ENCODE results near the gene AMPH.

Gene AMPH

DNA sequence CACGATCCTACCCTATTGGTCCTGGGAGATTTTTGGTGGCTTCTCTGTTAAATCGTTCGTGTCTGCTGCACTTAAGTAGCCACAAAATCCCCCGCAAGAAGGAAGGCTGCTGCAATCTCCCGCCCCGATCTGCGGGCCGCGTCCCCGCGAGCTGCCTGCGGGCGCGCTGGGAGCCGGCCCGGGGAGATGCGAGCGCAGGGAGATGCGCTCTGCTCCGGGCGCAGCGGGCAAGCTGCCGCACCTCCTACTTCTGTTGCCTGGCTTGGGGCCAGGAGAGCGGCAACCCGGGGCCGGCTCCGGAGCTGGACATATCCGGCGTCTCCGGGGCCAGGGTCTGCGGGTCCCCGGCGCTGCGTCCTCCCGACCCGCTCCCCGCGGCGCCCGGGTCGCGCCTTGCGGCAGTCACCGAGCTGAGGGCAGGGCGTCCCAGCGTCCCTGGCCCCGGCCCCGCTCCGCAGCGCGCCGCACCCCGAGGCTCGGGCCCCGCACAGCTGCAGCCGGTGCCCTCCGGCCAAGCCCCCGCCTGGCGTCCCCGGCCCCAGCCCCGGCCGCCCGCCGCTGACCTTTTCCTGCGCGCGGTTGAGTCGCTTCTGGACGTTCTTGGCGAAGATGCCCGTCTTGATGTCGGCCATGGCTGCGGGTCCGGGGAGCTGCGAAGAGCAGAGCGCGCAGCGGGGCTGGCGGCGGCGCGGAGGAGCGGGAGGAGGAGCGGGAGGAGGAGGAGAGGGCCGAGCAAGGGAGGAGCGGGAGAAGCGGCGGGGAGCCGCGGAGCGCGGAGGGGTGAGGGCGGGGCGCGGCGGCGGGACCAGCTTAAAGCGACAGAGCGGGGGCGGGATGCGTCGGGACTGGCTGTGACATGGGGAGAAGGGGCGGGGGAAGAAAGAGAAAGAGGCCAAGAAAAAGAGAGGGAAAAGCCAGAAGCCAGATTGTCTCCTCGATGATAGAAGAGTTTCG, at the start of gene AMPH:
TSS of gene AMPH (minus strand) at position 654 of the 954 bp plus-strand sequence. CDS start at position 632, 22 bp downstream.
- DNase-seq, result no peak

DNA sequence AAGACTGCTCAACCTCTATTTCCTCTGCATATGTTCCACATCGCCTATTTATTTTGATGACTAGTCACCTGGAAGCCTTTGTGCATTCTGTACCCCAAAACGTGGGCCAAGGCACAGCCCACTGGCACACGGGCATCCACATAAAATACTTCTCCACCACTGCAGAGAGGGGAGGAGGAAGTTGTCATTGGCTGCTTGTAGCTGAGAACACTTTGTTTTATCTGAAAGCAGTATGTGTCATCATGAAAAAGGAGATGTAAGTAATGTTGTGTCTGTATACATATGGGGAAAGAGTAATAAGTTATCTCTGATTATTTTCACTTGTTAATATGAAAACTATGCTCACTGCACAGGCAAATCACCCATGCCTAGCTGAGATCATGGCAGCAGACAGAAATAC, 48.2 kb upstream of the AMPH start:
- no peak for DNase-seq

DNA sequence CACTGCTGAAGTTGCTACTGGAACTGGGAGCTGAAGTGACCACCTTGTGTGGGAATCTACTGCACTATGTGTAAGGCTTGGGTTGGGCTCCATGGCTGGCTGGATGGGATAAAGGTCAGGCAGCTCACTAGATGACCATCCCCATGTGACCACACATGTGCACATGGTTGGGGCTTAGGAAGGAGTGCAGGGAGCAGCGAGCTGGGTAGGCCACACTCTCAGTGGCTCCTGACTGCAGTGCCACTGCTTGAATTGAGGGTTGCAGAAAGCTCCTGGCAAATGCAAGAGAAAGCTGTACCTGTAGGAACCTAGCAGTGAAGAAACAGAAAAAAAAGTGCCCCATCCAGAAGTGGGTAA, 47.5 kb upstream of the AMPH start:
- no peak for DNase-seq

DNA sequence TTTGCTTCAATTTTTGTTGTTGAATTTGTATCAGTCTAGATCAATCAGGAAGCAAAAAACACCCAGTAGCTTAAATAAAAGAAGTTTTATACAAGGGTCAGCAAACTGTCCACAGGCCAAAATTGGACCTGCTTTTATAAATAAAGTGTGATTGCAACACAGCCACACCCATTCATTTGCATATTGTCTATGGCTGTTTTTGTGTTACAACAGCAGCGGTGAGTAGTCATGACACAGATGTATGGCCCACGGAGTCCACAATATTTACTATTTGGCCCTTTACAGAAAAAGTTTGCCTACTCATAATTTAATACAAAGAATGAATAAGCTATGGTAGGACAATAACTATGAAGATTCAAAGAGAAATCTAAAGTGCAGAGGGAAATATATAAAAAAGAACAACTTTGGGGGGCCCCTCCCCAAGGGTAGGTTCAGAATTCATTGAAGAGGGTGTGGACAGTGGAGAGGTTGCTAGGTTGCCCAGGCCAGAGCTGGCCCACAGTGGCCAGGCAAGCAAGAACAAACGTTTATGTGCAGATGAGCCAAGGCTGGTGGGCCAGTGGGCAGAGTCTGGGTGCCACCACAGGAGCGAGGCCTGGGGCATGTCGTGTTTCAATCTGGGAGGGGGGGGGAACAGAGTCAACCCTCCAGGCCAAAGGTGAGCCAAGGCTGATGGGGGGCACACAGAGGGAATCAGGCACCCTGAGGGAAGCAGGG, 47.0 kb upstream of the AMPH start:
- DNase-seq, result no peak

DNA sequence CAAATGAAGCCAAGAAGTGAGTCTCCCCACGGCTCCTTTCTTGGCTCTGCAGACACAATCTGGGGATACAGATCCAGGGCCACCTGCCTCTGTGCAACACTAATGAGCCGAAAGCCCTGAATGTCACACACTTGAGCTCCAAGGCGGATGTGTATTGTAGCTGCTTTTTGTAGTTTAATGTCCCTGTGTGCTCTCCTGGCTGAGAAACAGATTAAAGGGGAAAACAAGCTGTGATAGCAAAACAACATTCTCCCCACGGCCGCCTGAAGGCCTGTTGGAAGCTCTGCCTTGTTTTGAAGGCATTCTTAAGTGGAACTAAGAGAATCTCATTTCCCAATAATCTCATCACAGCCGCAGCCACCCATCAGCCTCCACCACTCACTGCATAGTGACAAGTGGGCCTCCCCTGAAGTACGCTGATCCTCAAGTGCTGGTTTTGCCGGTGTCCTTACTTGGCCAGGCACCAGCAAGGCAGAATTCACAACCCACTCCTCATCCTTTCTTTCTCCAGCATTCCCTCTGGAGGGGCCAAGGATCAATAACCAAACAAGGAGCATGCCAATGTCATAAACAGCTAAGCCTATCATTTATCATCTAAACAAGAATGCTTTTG, 44.4 kb upstream of the AMPH start:
- DNase-seq, result no peak

DNA sequence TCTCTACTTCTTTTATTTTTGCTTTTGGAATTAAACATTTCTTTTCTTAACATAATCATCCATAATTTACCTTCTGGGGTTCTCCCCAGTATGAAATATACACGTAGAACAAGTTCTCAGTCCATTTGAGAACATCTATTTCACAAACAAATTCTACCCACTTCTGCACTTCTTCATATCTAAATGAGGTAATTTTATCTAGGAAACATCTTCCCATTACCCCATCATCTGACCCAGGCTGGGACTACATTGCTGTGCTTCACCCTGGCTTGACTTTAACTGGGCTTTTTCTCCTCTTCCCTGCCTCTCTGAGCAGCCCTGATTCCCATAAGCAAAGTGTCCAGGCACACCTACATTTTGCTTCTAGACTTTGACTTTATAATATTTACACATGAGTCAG, 43.3 kb upstream of the AMPH start:
- no peak for DNase-seq

DNA sequence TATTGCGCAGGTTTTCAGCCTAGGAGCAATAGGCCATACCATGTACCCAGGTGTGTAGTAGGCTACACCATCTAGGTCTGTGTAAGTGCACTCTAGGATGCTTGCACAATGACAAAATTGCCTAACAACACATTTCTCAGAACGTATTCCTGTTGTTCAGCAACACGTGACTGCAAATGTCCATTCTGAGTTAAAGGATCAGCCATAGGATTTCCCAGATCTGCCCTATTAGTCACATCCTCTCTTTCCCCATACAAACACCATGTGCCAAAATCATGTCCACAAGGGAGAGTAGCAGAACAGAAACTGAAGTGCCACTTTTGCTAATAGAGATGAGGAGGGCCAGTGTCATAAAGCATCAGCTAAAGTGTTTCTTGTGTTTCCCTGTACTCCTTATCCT, 42.6 kb upstream of the AMPH start:
- DNase-seq, result no peak

DNA sequence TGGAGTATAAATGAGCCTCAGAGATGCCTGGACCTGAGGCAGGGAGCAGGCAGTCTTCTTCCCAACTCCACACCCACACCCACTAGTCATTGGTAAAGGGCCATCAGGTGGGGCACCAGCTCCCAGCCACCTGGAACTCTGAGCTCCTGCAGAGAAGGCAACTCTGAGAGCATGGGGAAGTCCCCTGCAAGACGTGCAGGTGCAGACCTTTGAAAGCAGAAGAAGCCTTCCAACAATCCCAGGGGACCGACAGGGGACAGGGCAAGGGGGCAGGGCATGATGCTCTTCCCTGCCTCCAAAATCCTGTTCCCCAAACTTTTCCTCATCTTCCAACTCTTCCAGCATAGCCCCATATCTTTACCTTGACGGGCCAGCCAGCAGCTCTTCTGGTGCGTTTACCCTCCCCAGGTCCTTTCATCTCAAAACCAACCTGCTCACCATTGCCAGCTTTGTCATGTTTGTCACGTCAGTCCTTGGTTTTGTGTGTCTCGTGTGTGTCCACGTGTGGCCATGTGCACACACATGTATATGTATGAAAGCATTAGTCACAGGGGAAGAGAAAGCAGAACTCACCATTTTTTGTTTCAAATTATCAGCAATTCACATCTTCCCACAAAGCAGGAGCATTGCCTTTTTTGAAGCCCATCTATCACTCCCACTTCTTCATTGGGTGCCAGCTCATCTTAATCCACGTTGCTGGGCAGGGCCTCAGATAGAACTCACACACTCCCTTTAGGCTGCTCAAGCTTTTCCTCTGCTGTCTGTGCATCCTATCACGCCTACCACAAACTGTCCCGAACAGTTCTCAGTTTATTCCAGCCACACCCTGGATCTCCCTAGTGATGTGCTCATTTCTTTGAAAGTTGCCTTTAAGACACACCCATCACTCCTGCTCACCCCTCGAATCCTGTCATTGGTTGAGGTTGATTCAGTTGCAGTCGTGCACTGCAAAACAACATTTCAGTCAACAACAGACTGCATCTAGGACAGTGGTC, 41.0 kb upstream of the AMPH start:
- no peak for DNase-seq

DNA sequence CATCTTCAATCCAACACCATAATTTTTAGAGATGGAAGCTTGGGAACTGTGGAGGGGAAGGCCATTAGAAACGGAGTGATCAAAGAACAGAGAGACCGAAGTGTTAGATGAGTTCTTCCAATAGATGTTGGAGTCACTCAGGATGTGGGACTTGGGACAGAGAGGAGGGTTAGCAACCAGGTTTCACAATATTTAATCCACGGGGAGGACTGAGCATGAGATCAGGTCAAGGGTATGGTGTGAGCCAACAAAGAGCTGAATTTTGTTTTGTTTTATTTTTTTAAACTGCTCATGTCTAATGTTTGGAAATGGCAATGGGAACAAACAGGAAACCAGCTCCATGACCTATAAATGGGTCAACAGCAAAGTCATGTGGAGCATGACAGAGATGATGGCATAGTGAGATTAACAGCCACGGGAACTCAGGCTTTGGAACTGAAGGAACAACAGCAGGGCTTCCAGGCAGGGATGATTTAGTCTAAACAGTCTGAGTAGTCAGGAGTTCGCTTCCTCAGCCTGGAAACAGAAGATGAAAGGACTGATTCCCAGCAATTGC, 38.9 kb upstream of the AMPH start:
- no peak for DNase-seq

DNA sequence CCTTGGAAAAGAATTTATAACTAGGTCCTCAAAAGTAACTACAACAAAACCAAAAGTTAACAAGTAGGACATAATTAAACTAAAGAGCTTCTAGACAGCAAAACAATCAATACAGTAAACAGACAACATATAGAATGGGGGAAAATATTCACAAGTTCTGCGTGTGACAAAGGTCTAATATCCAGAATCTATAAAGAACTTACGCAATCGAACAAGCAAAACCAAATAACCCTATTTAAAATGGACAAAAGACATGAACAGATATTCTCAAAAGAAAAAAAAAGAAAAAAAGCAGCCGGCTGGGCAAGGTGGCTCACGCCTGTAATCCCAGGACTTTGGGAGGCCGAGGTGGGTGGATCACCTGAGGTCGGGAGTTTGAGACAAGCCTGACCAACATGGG, 33.8 kb upstream of the AMPH start:
- DNase-seq, result no peak

DNA sequence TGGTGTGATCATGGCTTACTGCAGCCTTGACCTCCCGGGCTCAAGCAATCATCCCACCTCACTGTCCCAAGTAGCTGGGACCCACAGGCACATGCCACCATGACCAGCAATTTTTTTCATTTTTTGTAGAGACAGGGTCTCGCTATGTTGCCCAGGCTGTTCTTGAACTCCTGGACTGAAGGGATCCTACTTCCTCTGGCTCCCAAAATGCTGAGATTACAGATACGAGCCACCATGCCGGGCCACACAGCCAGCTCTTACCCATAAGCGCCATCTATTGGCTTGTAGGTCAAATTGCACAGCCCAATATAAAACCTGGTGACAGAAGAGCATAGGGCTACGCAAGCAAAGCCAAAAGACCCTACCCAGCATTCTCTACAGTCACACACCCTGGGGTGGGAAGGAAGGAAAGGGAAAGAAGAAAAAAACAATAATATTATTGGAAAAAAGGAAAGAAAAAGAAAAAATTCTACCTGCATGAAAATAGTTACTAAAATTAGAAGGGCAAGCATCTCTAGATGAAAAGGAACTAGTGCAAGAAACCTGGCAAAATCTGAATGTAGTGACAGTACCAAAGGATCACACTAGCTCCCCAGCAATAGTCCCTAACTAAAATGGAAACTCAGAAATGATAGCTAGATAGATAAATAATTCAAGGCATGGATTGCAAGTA, 29.4 kb upstream of the AMPH start:
- no peak for DNase-seq

DNA sequence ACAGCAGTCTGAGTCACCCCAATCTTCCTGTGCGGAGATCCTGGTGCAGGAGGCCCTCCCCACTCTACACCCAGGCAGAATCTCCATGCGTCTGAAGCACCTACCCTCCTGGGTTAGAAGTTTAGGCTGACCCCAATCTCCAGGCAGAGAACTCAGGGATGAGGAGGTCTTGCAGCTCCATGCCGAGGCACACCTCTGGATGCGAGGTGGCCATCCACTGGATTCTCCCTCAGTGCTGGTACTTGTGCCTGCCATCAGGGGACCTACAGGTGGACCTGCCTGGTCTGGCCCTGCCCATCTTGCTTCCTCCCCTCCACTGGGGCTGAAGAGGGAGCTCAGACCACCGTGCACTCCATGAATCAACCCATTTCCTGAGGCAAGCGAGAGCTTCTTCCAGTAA, 28.8 kb upstream of the AMPH start:
- DNase-seq, result no peak

DNA sequence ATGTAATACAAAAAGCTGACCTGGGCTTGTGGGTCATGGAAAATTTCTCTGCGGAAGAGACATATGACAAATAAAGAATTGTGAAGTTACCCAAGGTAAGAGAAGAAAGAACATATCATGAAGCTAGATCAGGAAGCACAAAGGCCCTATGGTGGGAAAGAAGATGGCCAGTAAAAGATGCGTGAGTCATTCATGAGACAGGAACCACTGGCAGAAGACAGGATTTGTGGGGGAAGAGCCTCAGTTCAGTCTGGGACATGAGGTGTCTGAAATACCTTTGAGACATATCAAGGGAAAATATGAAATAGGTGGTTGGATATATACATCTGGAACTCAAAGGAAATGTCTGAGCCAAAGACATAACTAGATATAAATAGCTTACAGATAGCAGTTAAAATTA, 27.7 kb upstream of the AMPH start:
- DNase-seq, result no peak

DNA sequence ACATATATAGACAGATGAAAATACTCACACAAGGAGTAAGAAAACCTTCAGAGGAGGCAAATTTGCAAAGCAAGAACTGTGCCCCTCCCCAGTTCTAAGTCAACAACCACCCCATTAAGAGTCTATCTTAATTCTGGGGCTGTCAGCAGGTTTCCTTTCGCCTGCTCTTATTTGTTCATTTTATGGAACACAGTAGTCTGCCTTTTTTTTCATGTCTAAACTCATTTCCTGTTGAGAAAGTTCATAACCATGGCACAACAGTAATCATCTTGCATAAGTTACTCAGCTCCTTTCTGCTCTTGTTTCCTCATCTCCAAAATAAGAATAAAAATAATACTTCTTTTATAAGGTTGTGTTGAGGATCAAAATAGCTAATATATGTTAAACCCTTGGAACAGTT, 25.8 kb upstream of the AMPH start:
- DNase-seq, result no peak

DNA sequence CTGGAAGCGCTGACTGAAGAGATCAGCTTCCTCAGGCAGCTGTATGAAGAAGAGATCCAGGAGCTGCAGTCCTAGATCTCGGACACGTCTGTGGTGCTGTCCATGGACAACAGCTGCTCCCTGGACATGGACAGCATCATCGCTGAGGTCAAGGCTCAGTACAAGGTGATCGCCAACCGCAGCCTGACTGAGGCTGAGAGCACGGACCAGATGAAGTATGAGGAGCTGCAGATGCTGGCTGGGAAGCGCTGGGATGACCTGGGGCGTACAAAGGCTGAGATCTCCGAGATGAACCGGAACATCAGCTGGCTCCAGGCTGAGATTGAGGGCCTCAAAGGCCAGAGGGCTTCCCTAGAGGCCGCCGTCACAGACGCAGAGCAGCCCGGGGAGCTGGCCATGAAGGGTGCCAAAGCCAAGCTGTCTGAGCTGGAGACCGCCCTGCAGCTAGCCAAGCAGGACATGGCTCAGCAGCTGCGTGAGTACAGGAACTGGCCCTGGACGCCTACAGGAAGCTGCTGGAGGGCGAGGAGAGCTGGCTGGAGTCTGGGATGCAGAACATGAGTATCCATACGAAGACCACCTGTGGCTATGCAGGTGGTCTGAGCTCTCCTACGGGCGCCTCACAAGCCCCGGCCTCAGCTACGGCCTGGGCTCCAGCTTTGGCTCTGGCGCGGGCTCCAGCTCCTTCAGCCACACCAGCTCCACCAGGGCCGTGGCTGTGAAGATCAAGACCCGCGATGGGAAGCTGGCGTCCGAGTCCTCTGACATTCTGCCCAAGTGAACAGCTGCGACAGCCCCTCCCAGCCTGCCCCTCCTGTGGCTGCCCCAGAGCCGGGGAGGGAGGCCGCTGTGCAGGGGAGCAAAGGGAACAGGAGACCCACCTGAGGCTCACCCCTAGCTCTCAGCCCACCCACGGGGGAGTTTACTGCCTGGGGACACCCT, 24.9 kb upstream of the AMPH start:
- DNase-seq, result no peak

DNA sequence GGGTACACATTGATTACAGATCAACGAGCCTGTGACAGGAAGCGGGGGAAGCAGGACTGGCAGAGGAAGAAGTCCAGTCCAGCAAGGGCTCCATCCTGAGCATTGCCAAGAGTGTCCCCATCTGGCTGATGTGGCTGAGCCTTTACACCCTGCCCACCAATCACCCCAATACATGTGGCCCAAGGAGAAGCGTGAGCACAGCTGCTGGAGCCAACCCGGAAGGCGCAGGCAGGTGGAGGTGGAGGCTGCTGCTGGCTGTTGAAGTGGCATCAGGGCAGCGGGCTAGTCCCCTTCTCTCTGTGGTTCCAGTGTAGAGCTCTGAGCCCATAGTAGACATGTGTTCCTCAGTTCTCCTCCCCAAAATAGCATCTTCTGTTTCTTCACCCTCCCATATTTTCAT, 6.8 kb upstream of the AMPH start:
- no peak for DNase-seq

DNA sequence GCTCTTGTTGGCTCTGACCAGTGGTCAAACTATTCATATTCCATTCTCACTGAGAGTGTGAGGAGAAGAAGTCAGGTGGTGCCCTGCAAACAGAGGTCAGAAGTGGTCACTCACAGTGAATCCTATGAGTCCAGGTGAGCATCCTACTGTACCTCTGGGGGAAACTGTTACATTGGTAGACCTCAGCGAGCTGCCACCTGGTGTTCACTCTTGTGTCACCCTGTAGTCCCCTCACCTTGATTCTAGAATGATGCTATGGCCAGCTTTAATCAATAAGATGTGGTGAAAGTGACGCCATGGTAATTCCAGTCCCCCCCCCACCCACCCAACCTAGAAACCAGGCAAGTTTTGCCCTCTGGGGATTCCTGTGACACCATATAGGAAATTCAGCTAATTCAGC, 1.2 kb upstream of the AMPH start:
- no peak for DNase-seq

DNA sequence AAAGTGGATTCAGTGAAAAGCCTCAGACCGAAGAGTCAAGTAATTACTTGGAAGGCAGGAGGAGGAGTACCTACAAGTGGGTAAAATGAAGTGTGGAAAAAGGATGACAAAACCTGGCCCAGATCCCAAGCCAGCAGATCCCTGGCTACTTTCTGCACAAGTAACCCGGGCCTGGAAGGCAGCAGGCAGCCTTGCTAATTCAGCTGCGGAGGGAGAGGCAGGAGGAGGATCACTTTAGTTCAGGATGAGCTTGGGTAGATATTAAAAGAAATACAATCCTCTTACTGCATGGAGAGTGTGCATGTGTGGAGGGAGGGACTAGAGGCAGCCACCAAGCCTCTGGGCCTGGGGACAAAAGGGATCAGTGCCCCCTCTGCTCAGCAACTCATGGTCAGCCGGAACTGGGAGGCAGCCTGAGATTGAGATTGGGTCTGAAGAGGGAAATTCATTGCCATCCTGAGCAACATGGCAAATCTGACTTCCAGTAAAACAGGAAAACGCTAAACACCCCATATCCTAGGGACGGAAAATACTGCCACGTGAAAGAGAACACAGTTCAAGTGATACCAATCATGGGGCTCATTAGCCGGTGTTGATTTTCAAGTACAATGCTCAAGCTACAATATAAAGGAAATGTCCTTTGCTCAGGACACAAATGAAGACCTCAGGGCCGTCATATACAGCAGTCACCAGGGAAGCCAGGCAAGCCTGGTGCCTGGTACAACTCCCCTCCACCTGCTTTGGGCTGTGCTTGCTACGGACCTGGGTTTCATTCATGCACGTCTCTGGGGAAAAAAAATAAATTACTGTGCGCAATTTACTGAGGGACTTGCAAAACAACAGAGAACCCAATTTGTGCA, 1.3 kb downstream of the AMPH start:
- DNase-seq, result no peak

DNA sequence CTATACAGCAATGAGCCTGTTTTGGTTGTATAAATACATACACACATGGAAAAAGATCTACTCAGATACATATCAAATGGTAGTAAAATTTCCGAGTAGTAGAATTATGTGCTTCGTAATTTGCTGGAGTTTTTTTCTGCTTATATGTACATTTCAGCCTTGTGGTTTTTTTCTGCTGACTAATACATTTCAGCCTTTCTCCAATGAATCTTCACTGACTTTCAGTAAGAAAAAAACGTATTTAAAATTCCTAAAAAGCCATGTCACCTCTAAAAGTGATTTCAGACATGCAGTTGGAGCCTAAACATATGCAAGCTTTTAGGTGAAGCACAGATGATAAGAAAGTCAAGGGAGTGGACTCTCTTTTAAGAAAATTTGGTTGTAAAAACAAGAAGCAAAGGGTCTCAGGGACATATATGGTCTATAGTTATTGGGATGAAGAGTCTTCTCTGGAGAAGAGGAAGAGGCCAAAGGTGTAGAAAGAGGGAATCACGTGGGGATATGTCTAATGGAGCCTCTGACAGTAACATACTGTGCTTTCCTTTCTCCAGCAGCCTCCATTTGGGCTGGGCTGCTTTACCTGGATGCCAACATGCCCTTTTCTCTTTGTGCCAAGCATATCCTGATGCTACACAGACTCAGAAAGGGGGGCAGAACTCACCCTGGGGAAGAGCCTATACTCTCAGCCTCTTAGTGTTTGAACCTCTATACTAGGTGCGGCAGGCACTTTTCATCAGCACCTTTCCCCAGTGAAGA, 2.4 kb downstream of the AMPH start:
- DNase-seq, result no peak

Data from activated naive CD4-positive, alpha-beta T cell (primary cell).